Panc1 (cell line): ENCODE measurements around the gene TSC22D3. TPM values are rescaled to one million over a fixed set of nuclear protein-coding genes. Genes with fewer than 3 reads are reported as not detected.

Experiments
- ATAC-seq: fragments of 200-7000 bp; cut with Tn5 transposase; 2 replicates; pipeline ENCODE4 v1.9.1; 2020; ENCODE audit warnings: mild to moderate bottlenecking, moderate library complexity
- BruUV-seq: library from RNA; stranded (reverse); fragments of 400-500 nt; replicated peaks from 2 replicates; lab custom pipeline; 2021; lab: Mats Ljungman, UMichigan
- CTCF ChIA-PET: fragments of 300-600 bp; sonication (Branson Sonifier 250); formaldehyde crosslinking; loops from one replicate; lab custom pipeline; 2022; ENCODE audit warnings: antibody characterized with exemption; lab: Charles Lee
- POLR2A ChIA-PET: fragments of 300-600 bp; sonication (Branson Sonifier 250); formaldehyde crosslinking; loops from one replicate; lab custom pipeline; 2022; ENCODE audit warnings: antibody characterized with exemption; lab: Charles Lee
- DNase-seq: peaks from one replicate; pipeline ENCODE4 v3.0.0-alpha.2; 2010; ENCODE audit warnings: low read depth, low spot score
- H3K27ac ChIP-seq: 2 replicates; pipeline ENCODE4 v1.5.1; 2011; ENCODE audit warnings: mild to moderate bottlenecking, low read length, inconsistent platforms
- H3K27me3 ChIP-seq: fragments of 200-500 bp; sonication (Bioruptor generic); 2 replicates; pipeline ENCODE4 v1.6.0; 2014; ENCODE audit warnings: low read length, inconsistent platforms; ENCODE audit not compliant: control insufficient read depth, insufficient read depth
- H3K36me3 ChIP-seq: fragments of 200-500 bp; sonication (Bioruptor generic); 2 replicates; pipeline ENCODE4 v1.5.1; 2014; ENCODE audit warnings: inconsistent platforms, mild to moderate bottlenecking, low read length, moderate library complexity; ENCODE audit not compliant: control insufficient read depth, insufficient read depth
- H3K4me1 ChIP-seq: 2 replicates; pipeline ENCODE4 v1.5.1; 2011; ENCODE audit warnings: inconsistent platforms, mild to moderate bottlenecking, low read length, moderate library complexity; ENCODE audit not compliant: control insufficient read depth, insufficient read depth
- H3K4me3 ChIP-seq, 2 experiments: 2 replicates each; pipeline ENCODE4 v1.5.1; 2011 to 2012; ENCODE audit warnings: low read depth in 2 of 2, low read length in 2 of 2, mild to moderate bottlenecking in 2 of 2, inconsistent platforms in 1 of 2, moderate library complexity in 1 of 2
- H3K9me3 ChIP-seq: fragments of 200-500 bp; sonication (Bioruptor generic); 2 replicates; pipeline ENCODE4 v1.5.1; 2014; ENCODE audit warnings: low read depth, mild to moderate bottlenecking, inconsistent platforms, low read length, moderate library complexity; ENCODE audit not compliant: control insufficient read depth, insufficient read depth
- CTCF ChIP-seq: fragments of 450-650 bp; IDR thresholded peaks from 2 replicates; pipeline ENCODE4 v1.5.1; 2017; ENCODE audit warnings: mild to moderate bottlenecking
- POLR2AphosphoS5 ChIP-seq: IDR thresholded peaks from 2 replicates; pipeline ENCODE4 v1.6.1; 2012; ENCODE audit warnings: mild to moderate bottlenecking, low read depth, low read length, moderate library complexity
- REST ChIP-seq, 2 experiments: IDR thresholded peaks; 2 replicates each; pipeline ENCODE4 v1.6.1; 2011 to 2012; ENCODE audit warnings: low read depth in 2 of 2, control low read depth in 1 of 2, low read length in 1 of 2, mild to moderate bottlenecking in 1 of 2, moderate library complexity in 1 of 2; ENCODE audit not compliant: insufficient read depth in 1 of 2
- SIN3A ChIP-seq: IDR thresholded peaks from 2 replicates; pipeline ENCODE4 v1.6.1; 2012; ENCODE audit warnings: low read depth, mild to moderate bottlenecking, low read length, moderate library complexity, borderline replicate concordance; ENCODE audit not compliant: insufficient read depth
- TCF7L2 ChIP-seq: IDR thresholded peaks from 2 replicates; pipeline ENCODE4 v1.6.1; 2011; ENCODE audit warnings: mild to moderate bottlenecking, low read depth, low read length, inconsistent platforms
- in situ Hi-C: cut with HindIII; loops from 2 replicates; pipeline ENCODE4 v1.10.0; 2016; ENCODE audit warnings: low sequenced_read_pairs, low pct_unique_long_range_greater_than_20kb
- intact Hi-C: fragments of 100-400 bp; cut with micrococcal nuclease; formaldehyde crosslinking; loops from one replicate; pipeline ENCODE4 v1.10.0; 2022; ENCODE audit not compliant: unreplicated experiment
- total RNA-seq: library from RNA; stranded (reverse); gene quantifications from one replicate; pipeline ENCODE4 v1.2.1, GENCODE V29; 2021; ENCODE audit not compliant: unreplicated experiment

Gene TSC22D3
- total RNA-seq, 1 experiment from 2014 or later, result 7.2 TPM

GRCh38 chrX:107741404-107741790 is 34.2 kb downstream of the TSC22D3 start:
- in situ Hi-C loops, result no loop called here
- DNase-seq (no peak), ATAC-seq (no peak; the same call in 1 of the 2 replicates)
- no peak overlapping the region for H3K27ac ChIP-seq
- ChIA-PET CTCF (no interaction called here), POLR2A (no interaction called here)
- no peaks in the 10 kb centered on the region for H3K36me3 ChIP-seq
- intact Hi-C loops, result no loop called here
- peaks cover 4% of the 10 kb centered on the region for H3K4me1 ChIP-seq
- H3K9me3 ChIP-seq, result no peaks in the 10 kb centered on the region
- no peak overlapping the region for H3K4me3 ChIP-seq
- TF ChIP-seq SIN3A, result no peak
- TF ChIP-seq TCF7L2, result no peak
- no peak for TF ChIP-seq REST (IDR thresholded peaks at IDR 0.05; ENCODE audit: insufficient read depth in 1 of 2, low read depth in 2 of 2, low read length in 1 of 2)
- no peak for TF ChIP-seq CTCF
- no peak for TF ChIP-seq POLR2AphosphoS5
- H3K27me3 ChIP-seq, result peaks cover 3% of the 10 kb centered on the region; the same call in 1 of the 2 replicates
- BruUV-seq, result no TSS peak

- TF ChIP-seq REST (IDR thresholded peaks at IDR 0.05; ENCODE audit: insufficient read depth in 1 of 2, low read depth in 2 of 2, low read length in 1 of 2) (no peak), POLR2AphosphoS5 (no peak), TCF7L2 (no peak), CTCF (no peak), SIN3A (no peak)
- H3K27me3 ChIP-seq, result no peaks in the 10 kb centered on the region
- no peak overlapping the region for H3K27ac ChIP-seq
- no peak for ATAC-seq
- no peak for DNase-seq
- H3K4me3 ChIP-seq, result no peak overlapping the region
- peaks cover 4% of the 10 kb centered on the region for H3K4me1 ChIP-seq
- CTCF ChIA-PET, result no interaction called here
- POLR2A ChIA-PET, result no interaction called here
- H3K9me3 ChIP-seq, result no peaks in the 10 kb centered on the region
- BruUV-seq, result no TSS peak
- intact Hi-C loops, result no loop called here
- no peaks in the 10 kb centered on the region for H3K36me3 ChIP-seq
- in situ Hi-C loops, result no loop called here
Observed at GRCh38 chrX:107739541-107739940, 36.0 kb downstream of the TSC22D3 start.
